ENCODE measurements around the gene PCDHGA11.

PCDHGA11 gene

DNA sequence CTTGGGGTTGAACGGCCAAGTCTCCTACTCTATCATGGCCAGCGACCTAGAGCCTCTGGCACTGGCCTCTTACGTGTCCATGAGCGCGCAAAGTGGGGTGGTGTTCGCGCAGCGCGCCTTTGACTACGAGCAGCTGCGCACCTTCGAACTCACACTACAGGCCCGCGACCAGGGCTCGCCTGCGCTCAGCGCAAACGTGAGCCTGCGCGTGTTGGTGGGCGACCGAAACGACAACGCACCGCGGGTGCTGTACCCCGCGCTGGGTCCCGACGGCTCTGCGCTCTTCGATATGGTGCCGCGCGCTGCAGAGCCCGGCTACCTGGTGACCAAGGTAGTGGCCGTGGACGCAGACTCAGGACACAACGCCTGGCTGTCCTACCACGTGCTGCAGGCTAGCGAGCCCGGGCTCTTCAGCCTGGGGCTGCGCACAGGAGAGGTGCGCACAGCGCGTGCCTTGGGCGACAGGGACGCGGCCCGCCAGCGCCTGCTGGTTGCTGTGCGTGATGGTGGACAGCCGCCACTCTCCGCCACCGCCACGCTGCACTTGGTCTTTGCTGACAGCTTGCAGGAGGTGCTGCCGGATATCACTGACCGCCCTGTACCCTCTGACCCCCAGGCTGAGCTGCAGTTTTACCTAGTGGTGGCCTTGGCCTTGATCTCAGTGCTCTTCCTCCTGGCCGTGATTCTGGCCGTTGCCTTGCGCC lies 21.1 kb upstream of the PCDHGA11 start:
- H3K4me3 ChIP-seq (replicated peaks in 1 of 2; ENCODE audit: low read depth in 2 of 2, low read length in 2 of 2), result no peak overlapping the region
- no peak for TF ChIP-seq CTCF (IDR thresholded peaks at IDR 0.05; ENCODE audit: low read depth, low read length)

GRCh38 chr5:141402553-141403243 lies 18.2 kb upstream of the PCDHGA11 start, which contains the start of gene PCDHGA9:
TSS of gene PCDHGA9 (plus strand) at chr5:141402778. CDS start at chr5:141402953, 175 bp downstream.
- H3K4me3 ChIP-seq (replicated peaks in 1 of 2; ENCODE audit: low read depth in 2 of 2, low read length in 2 of 2), result peak within 1 kb of the TSS; percentile 12 to 42
- DNase-seq (ENCODE audit: low read depth in 2 of 2), result peak; percentile 41 to 63
- peak; percentile 53 for TF ChIP-seq CTCF (IDR thresholded peaks at IDR 0.05; ENCODE audit: low read depth, low read length)

More for the DNA sequence above, 21.1 kb upstream of the PCDHGA11 start:
- DNase-seq (ENCODE audit: low read depth in 2 of 2), result no peak

DNA sequence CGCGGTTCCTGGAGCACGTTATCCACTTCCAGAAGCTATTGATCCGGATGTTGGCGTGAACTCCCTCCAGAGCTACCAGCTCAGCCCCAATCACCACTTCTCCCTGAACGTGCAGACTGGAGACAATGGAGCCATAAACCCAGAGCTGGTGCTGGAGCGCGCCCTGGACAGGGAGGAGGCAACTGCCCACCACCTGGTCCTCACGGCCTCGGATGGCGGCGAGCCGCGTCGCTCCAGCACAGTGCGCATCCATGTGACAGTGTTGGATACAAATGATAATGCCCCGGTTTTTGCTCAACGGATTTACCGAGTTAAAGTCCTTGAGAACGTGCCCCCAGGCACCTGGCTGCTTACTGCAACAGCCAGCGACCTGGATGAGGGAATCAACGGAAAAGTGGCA lies 17.5 kb upstream of the PCDHGA11 start:
- no peak for TF ChIP-seq CTCF (IDR thresholded peaks at IDR 0.05; ENCODE audit: low read depth, low read length)
- DNase-seq (ENCODE audit: low read depth in 2 of 2), result no peak
- H3K4me3 ChIP-seq (replicated peaks in 1 of 2; ENCODE audit: low read depth in 2 of 2, low read length in 2 of 2), result no peak overlapping the region

DNA sequence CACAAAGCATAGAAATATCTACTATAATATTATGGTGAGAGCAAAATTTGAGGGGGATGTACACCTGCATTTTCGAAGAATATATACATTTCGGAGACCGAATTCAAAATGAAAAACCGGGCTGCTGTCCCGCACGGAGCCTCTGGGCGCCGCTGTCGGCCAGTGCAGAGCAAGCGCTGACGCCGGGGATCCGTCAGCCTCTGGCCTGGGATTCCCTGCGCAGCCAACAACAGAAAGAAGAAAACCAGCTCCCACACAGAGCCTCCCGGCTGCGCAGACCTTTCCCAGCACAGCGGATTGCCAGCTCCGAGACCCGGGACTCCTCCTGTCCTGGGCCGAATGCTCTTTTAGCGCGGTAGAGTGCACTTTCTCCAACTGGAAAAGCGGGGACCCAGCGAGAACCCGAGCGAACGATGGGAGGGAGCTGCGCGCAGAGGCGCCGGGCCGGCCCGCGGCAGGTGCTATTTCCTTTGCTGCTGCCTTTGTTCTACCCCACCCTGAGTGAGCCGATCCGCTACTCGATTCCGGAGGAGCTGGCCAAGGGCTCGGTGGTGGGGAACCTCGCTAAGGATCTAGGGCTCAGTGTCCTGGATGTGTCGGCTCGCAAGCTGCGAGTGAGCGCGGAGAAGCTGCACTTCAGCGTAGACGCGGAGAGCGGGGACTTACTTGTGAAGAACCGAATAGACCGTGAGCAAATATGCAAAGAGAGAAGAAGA lies 12.9 kb upstream of the PCDHGA11 start, which contains the start of gene PCDHGB6:
PCDHGB6 (plus strand) TSS at position 232 of the 716 bp plus-strand sequence; CDS start at position 414, 182 bp downstream.
- DNase-seq (ENCODE audit: low read depth in 2 of 2), result peak; percentile 56 to 65
- H3K4me3 ChIP-seq (replicated peaks in 1 of 2; ENCODE audit: low read depth in 2 of 2, low read length in 2 of 2), result peak within 1 kb of the TSS; percentile 8 to 44
- TF ChIP-seq CTCF (IDR thresholded peaks at IDR 0.05; ENCODE audit: low read depth, low read length), result peak; percentile 65

DNA sequence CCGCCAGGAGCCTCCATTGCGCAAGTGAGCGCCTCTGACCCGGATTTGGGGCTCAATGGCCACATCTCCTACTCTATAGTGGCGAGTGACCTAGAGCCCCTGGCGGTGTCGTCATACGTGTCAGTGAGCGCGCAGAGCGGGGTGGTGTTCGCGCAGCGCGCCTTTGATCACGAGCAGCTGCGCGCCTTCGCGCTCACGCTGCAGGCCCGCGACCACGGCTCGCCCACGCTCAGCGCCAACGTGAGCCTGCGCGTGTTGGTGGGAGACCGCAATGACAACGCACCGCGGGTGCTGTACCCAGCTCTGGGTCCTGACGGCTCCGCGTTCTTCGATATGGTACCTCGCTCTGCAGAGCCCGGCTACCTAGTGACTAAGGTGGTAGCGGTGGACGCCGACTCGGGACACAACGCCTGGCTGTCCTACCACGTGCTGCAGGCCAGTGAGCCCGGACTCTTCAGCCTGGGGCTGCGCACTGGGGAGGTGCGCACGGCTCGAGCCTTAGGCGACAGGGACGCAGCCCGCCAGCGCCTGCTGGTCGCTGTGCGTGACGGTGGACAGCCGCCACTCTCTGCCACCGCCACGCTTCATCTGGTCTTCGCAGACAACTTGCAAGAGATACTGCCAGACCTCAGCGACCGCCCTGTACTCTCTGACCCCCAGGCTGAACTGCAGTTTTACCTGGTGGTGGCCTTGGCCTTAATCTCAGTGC lies 11.1 kb upstream of the PCDHGA11 start:
- H3K4me3 ChIP-seq (replicated peaks in 1 of 2; ENCODE audit: low read depth in 2 of 2, low read length in 2 of 2), result no peak overlapping the region
- no peak for TF ChIP-seq CTCF (IDR thresholded peaks at IDR 0.05; ENCODE audit: low read depth, low read length)
- no peak for DNase-seq (ENCODE audit: low read depth in 2 of 2)

- no peak overlapping the region for H3K4me3 ChIP-seq (replicated peaks in 1 of 2; ENCODE audit: low read depth in 2 of 2, low read length in 2 of 2)
- no peak for TF ChIP-seq CTCF (IDR thresholded peaks at IDR 0.05; ENCODE audit: low read depth, low read length)
- no peak for DNase-seq (ENCODE audit: low read depth in 2 of 2)
These were observed 9.3 kb upstream of the PCDHGA11 start for GRCh38 chr5:141411575-141411974.

All from cardiac fibroblast (primary cell).